Measurements from ENCODE around the gene TNNT1. TPM values are rescaled to one million over a fixed set of nuclear protein-coding genes. Genes with fewer than 3 reads are reported as not detected.

TNNT1 gene, protein sequence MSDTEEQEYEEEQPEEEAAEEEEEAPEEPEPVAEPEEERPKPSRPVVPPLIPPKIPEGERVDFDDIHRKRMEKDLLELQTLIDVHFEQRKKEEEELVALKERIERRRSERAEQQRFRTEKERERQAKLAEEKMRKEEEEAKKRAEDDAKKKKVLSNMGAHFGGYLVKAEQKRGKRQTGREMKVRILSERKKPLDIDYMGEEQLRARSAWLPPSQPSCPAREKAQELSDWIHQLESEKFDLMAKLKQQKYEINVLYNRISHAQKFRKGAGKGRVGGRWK
- polyA plus RNA-seq: not detected

DNA sequence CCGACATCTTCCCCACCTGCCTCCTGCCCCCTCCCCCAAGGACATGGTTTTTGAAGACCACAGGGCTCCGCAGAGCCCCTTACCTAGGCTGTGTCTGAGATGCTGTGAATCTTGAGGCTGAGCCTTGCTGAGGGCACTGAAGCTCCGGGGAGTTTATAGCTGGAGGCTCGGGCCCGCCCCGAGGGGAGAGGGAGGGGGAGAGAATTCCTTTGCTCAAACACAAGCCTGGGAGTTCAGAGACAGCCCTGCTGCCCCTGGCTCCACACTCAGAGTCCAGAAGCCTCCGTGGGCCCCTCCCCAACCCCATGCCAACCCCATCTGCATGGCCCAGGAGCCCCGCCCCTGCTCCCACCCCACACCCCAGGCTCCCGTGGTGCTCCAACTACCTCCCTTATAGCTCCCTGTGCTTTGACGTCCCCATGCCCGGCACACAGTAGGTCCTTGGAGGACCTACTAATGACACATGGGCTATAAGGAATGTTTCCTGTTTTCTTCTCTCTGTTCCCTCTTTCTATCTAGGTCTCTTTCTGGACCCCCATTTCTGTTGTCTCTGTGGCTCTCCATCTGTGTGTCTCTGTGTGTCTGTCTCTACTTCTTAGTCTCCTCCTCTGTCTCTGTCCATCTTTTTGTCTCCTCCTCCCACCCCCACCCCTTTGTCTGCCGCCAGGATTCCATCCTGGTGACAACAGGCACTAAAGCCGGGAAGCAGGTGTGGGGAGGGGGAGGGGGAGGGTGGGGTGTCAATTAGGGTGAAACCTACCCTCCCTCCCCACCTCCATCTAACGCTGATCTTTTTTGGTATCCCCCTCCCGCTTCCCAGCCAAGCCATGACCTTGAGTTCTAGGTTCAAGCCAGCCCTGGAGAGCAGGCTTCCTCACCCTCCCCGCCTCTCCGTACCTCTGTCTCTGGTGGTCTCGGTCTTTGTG is at the start of gene TNNT1:
TSS of gene TNNT1 (minus strand) at position 129 of the 926 bp plus-strand sequence. CDS start 2,049 bp downstream, outside the sequence.
- peaks cover 0 to 20% (median 13%) of the 10 kb centered on the region in 3 donors for H3K4me1 Mint-ChIP-seq
- peaks cover 3% of the 10 kb centered on the region for H3K36me3 Mint-ChIP-seq
- peak within 1 kb of the TSS in 1 of 3 donors; percentile 62 for H3K27ac Mint-ChIP-seq
- peaks cover 0 to 11% (median 0%) of the 10 kb centered on the region in 3 donors for H3K9me3 Mint-ChIP-seq
- H3K4me3 Mint-ChIP-seq: peak within 1 kb of the TSS in 2 of 4 donors; percentile 61 to 73
- peaks cover 26% of the 10 kb centered on the region for H3K27me3 Mint-ChIP-seq

DNA sequence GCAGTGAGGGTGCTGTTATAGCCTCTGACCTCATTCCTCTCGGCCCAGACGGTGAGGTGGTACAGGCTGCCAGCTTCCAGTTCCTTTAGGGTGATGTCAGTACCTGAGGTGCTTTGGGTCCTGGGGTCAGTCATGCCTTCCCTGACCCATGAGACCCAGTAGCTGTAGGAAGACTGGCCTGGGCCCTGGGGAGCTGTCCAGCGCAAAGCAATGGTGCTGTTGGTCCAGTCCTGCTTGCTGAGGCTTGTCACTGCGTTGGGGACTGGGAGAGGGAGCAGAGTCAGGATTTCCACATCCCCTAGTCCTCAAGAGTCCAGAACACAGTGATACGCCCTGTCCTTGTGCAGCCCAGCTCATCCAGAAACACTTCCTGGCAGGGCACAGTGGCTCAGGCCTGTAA is 49.6 kb upstream of the TNNT1 start:
- Mint-ChIP-seq H3K9me3 (peaks cover 0 to 3% (median 0%) of the 10 kb centered on the region in 3 donors), H3K27ac (no peak overlapping the region), H3K4me3 (no peak overlapping the region), H3K27me3 (peaks cover 14% of the 10 kb centered on the region), H3K36me3 (peaks cover 1% of the 10 kb centered on the region), H3K4me1 (peaks cover 0 to 4% (median 0%) of the 10 kb centered on the region in 3 donors)

DNA sequence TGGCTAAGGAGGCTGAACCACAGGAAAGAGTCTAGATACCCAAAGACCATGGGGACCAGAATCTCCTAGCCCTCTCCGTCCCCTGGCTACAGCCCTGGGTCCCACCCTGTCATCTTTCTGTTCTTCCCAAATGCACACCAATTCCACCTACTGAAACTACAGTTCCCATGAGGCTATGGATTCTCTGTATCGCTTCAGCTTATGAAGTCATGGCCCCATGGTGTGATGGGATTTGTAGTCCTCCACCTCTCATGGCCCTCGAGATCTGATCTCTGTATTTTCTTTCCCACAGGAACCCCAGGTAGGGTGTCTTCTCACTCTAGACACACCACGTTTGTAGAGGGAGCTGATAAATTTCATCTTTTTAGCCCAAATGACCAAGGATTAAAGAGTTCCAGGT is 48.5 kb upstream of the TNNT1 start:
- peaks cover 1% of the 10 kb centered on the region for H3K36me3 Mint-ChIP-seq
- peaks cover 0 to 3% (median 0%) of the 10 kb centered on the region in 3 donors for H3K9me3 Mint-ChIP-seq
- H3K4me1 Mint-ChIP-seq: peaks cover 0 to 3% (median 0%) of the 10 kb centered on the region in 3 donors
- peaks cover 17% of the 10 kb centered on the region for H3K27me3 Mint-ChIP-seq
- no peak overlapping the region for H3K27ac Mint-ChIP-seq
- no peak overlapping the region for H3K4me3 Mint-ChIP-seq

DNA sequence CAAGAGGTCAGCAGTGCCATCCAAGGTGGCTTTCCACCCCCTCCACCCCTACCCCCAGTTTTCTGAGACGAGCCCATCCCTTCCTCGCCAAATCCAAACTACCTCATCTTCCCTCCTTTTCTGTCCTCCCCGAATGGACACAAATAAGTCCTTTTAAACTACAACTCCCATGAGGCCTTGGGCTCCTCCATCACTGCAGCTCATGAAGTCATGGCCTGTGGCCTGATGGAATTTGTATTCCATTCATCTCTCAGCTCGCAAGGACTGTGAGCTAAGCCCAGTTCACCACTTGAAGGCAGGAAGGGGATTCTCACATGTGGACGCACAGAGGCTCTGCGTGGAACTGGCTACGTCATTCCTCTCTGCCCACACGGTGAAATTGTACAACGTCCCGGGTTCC is 47.8 kb upstream of the TNNT1 start:
- Mint-ChIP-seq H3K9me3 (peaks cover 0 to 3% (median 0%) of the 10 kb centered on the region in 3 donors), H3K27me3 (peaks cover 17% of the 10 kb centered on the region), H3K4me1 (peaks cover 0 to 3% (median 0%) of the 10 kb centered on the region in 3 donors), H3K4me3 (no peak overlapping the region), H3K27ac (no peak overlapping the region), H3K36me3 (peaks cover 1% of the 10 kb centered on the region)

DNA sequence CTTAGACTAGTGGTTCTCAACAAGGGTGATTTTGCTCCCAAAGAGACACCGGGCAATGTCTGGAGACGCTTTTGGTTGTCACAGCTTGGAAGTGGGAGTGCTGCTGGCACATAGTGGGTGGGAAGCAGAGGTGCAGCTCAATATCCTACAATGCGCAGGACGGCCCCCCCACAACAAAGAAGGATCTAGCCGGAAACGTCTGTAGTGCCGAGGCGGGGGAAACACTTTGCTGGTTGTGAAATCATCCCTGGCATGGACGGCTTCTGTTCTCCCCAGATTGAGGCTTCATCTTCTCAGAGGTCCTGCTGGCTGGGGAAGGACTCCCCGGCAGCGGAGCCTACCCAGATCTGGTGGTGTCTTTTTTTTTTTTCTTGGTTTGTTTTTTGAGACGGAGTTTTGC is 44.5 kb upstream of the TNNT1 start:
- H3K27ac Mint-ChIP-seq: no peak overlapping the region
- H3K36me3 Mint-ChIP-seq: peaks cover 1% of the 10 kb centered on the region
- H3K9me3 Mint-ChIP-seq: peaks cover 0 to 3% (median 0%) of the 10 kb centered on the region in 3 donors
- peaks cover 0 to 2% (median 0%) of the 10 kb centered on the region in 3 donors for H3K4me1 Mint-ChIP-seq
- H3K4me3 Mint-ChIP-seq: no peak overlapping the region
- peaks cover 16% of the 10 kb centered on the region for H3K27me3 Mint-ChIP-seq

DNA sequence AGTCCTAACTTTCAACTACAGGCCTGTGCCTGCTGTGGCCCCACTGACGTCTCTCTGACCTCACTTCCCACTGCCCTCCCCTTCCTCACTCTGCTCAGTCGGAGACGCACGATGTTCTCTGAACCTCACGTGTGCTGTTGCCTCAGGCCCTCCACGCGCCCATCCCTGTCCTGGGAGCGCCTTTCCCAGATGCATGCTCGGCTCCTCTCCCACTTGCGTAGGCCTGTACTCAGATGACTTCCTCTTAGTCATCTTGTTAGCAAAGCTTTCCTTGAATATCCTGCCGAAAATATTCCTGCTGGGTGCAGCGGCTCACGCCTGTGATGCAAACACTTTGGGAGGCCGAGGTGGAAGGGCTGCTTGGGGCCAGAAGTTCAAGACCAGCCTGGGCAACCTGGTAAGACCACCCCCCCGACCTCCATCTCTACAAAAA is 40.4 kb upstream of the TNNT1 start:
- H3K36me3 Mint-ChIP-seq: no peaks in the 10 kb centered on the region
- H3K4me1 Mint-ChIP-seq: peaks cover 0 to 2% (median 0%) of the 10 kb centered on the region in 3 donors
- H3K4me3 Mint-ChIP-seq: no peak overlapping the region
- H3K27ac Mint-ChIP-seq: no peak overlapping the region
- H3K27me3 Mint-ChIP-seq: peaks cover 21% of the 10 kb centered on the region
- no peaks in the 10 kb centered on the region for H3K9me3 Mint-ChIP-seq

DNA sequence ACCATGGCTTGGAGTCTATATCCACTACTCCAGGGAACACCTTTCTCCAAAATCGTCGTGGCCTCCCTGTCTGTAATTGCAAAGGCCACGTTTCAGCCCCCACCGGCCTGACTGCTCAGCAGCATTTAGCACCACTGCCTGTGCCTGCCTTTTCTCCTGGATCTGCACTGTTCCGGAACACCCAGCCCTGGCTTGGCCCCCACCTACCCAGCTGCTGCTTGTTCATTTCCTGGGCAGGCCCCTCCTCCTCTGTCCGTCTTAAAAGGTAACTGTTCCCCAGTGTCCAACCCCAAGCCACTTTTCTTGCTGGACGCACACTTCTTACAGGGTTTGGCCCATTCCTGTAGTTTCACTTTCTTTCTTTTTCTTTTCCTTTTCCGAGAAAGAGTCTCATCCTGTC is 39.6 kb upstream of the TNNT1 start:
- H3K27ac Mint-ChIP-seq: no peak overlapping the region
- peaks cover 23% of the 10 kb centered on the region for H3K27me3 Mint-ChIP-seq
- peaks cover 0 to 2% (median 0%) of the 10 kb centered on the region in 3 donors for H3K4me1 Mint-ChIP-seq
- no peak overlapping the region for H3K4me3 Mint-ChIP-seq
- H3K9me3 Mint-ChIP-seq: no peaks in the 10 kb centered on the region
- H3K36me3 Mint-ChIP-seq: no peaks in the 10 kb centered on the region

DNA sequence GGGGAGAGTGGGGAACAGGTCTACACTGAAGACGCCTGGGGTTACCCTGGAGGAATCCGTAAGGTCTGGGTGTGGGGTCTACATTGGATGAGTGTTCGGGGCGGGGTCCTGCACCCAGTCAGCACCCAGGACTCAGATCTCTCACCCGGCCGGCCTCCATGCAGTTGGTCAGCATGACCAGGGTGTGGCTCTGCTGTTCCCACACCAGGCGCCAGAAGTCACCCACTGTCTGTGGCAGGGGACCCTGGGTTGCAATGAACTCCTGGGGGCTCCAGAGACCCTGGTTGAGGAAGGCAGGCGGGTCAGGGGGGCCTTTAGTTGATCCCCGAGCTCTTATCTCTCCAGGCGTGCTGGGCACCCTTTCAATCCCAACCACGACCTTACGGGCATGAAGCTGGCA is 37.1 kb upstream of the TNNT1 start:
- H3K9me3 Mint-ChIP-seq: no peaks in the 10 kb centered on the region
- no peak overlapping the region for H3K27ac Mint-ChIP-seq
- peaks cover 21% of the 10 kb centered on the region for H3K27me3 Mint-ChIP-seq
- H3K36me3 Mint-ChIP-seq: no peaks in the 10 kb centered on the region
- peak overlapping the region in 1 of 4 donors; percentile 39 for H3K4me3 Mint-ChIP-seq
- H3K4me1 Mint-ChIP-seq: peaks cover 0 to 2% (median 0%) of the 10 kb centered on the region in 3 donors

DNA sequence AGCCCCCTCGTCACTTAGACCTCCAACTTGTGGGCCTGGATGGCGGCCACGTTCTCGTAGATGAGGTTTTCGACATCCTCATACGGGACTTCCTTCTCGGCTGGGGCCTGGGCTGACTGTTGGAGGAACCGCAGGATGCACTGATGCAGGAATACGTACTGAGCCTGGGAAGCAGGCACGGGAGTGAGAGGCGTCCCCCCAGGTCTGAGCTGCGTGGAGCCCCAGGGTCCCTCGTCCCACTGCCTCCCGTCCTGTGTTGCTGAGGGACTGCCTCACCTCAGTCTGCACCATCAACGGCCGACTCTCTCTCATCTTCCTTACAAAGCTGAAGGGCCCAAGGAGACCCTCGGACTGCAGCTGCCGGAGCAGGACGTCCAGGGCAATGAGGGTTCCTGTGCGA is 32.7 kb upstream of the TNNT1 start:
- Mint-ChIP-seq H3K4me1 (peaks cover 11% of the 10 kb centered on the region in 3 donors), H3K4me3 (peak overlapping the region in 2 of 4 donors; percentile 33 to 55), H3K9me3 (peaks cover 0 to 3% (median 0%) of the 10 kb centered on the region in 3 donors), H3K36me3 (no peaks in the 10 kb centered on the region), H3K27me3 (peaks cover 41% of the 10 kb centered on the region), H3K27ac (peak overlapping the region in 2 of 3 donors; percentile 31 to 100)

DNA sequence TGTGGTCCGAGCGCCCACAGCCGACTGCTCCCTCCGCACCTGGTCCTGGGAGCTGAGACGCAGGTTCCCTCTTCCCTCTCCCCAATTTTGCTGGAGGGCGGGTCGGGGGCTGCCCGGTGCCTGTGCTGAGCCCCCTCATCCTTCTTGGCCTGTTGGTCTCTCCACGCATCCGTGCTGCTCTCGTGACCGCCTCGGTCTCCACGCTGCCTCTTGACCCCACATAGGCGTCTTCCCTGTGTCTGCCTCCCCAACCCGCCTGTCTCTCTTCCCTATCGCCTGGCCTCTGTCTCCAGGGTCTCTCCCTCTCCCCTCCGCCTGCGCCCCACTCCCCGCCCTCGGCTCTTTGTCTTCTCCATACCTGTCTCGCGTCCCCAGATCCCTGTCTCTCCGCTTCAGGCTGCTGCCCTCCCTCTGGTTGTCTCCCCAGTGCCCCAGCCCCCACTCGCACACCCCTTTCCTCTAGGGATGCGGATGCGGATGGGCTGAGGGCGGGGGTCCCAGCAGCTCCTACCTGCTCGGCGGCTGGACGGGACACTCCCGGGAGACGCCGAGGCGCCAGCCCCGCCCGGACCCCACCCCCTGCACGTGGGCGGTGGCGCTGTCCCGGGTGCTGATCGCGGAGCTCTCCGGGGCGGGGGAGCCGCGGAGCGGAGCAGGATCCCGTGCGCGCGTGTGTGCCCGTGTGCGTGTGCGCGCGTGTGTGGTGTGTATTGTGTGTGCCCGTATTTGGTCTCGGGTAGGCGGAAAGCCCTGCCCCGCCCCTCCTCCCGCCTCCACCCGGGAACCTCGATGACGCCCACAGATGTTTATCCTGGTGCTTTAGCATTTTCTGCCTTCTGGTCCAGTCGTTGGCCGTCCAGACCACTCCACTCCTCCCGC is 30.8 kb upstream of the TNNT1 start, which contains the start of gene SYT5:
TSS of gene SYT5 (minus strand) at position 684 of the 879 bp plus-strand sequence. CDS start 1,248 bp downstream, outside the sequence.
- peaks cover 0 to 3% (median 0%) of the 10 kb centered on the region in 3 donors for H3K9me3 Mint-ChIP-seq
- H3K27ac Mint-ChIP-seq: peak within 1 kb of the TSS; percentile 98 to 100 (median 100)
- peaks cover 11 to 14% (median 11%) of the 10 kb centered on the region in 3 donors for H3K4me1 Mint-ChIP-seq
- H3K27me3 Mint-ChIP-seq: peaks cover 45% of the 10 kb centered on the region
- no peaks in the 10 kb centered on the region for H3K36me3 Mint-ChIP-seq
- H3K4me3 Mint-ChIP-seq: peak within 1 kb of the TSS; percentile 79 to 94 (median 90)

DNA sequence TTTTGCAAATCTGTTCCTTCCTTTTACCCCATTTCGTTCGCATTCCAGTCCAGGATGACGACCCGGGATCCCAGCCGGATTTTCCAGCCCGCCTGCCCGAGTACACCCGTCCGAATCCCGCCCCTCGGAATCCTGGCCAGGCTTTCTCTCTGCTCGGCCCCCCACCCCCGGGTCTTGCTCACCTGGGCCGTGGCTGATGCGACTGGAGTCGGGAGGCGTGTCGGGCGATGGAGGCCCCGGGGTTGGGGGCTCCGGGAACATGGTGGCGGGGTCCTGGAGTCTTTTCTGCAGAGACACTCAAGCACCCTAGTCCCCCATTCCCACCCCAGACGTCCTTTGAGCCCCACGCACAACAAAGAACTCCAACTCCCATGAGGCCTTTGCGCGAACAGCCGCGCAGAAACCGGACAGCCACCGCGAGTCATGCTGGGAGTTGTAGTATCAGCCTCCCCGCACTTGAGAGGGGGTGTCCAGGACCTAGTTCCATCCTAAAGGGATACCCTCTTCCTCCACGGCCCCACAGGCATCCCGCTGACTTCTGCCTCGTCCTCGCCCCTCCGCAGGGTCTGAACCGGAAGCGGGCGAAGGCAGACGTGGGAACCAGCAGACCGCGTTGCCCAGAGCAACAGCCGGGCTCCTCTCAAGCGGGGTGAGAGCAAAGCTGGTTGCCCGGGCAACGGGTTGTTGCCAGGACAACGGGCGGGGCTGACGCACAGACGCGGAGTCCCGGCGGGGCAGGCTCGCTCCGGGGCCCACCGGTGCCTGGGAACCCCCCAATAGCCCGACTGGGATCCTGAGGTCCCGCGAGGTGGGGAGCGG is 30.0 kb upstream of the TNNT1 start:
- peak overlapping the region; percentile 98 to 100 (median 100) for H3K27ac Mint-ChIP-seq
- no peaks in the 10 kb centered on the region for H3K36me3 Mint-ChIP-seq
- H3K27me3 Mint-ChIP-seq: peaks cover 49% of the 10 kb centered on the region
- peak overlapping the region; percentile 79 to 94 (median 90) for H3K4me3 Mint-ChIP-seq
- H3K4me1 Mint-ChIP-seq: peaks cover 11 to 19% (median 11%) of the 10 kb centered on the region in 3 donors
- peaks cover 0 to 6% (median 0%) of the 10 kb centered on the region in 3 donors for H3K9me3 Mint-ChIP-seq

DNA sequence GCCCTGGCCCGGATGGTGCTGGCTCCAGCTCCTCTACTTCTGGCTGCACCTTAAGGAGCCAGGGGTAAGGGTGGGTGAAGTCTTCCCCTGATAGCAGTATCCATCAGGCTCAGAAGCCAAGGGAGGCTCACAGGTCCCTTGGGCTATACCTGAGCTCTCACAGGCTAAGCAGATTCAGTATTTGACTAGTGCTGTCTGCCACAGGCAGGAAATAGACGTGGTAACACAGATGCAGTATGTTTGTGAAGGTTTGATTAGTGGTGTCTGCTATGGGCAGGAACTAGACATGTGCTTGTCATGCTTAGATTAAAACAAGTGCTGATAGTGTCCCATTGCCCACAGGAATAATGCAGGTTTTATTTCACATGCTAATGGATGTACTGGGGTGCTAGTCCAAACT is 27.1 kb upstream of the TNNT1 start:
- peaks cover 11 to 20% (median 11%) of the 10 kb centered on the region in 3 donors for H3K4me1 Mint-ChIP-seq
- H3K4me3 Mint-ChIP-seq: peak overlapping the region in 1 of 4 donors; percentile 49
- no peaks in the 10 kb centered on the region for H3K36me3 Mint-ChIP-seq
- peak overlapping the region in 1 of 3 donors; percentile 100 for H3K27ac Mint-ChIP-seq
- H3K27me3 Mint-ChIP-seq: peaks cover 57% of the 10 kb centered on the region
- peaks cover 0 to 6% (median 0%) of the 10 kb centered on the region in 3 donors for H3K9me3 Mint-ChIP-seq

DNA sequence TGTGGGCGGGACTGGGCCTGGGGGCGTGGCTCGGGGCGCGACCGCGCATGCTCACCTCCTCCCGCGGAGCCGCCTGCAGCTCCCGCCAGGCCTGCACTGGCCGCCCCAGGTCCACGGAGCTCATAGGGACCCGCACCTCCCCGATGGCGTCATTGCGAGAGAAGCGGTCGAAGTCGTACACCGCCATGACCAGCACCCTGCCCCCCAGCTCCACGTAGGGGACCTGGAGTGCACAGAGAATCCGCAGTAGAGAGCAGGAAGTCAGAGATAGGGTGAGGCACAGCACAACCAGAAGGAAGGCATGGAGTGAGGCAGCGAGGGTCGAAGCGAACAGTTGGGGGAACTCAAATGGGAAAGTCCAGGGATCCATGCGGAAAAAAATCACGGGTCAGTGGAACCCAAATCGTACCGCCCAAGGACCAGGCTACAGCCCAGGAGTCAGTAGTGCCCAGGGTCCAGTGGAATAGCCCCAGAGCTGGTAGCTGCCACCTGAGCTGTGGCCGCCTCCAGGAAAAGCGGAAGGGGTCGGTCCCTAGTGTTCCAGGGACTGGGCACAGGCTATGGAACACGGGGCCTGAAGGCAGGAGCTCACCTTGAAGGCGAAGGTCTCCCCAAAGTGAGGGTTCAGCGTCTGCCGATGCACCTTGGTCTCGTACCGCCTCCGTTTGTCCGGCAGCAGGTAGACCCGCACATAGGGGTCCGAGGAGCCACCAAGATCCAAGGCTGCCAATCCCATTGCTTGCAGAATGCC is 26.3 kb upstream of the TNNT1 start:
- no peaks in the 10 kb centered on the region for H3K36me3 Mint-ChIP-seq
- peaks cover 53% of the 10 kb centered on the region for H3K27me3 Mint-ChIP-seq
- no peak overlapping the region for H3K27ac Mint-ChIP-seq
- peak overlapping the region in 1 of 4 donors; percentile 32 for H3K4me3 Mint-ChIP-seq
- peaks cover 8 to 20% (median 9%) of the 10 kb centered on the region in 3 donors for H3K4me1 Mint-ChIP-seq
- peaks cover 0 to 6% (median 0%) of the 10 kb centered on the region in 3 donors for H3K9me3 Mint-ChIP-seq

Measured in IgD-negative memory B cell (primary cell).